Posterior cingulate gyrus (tissue), 11 donors: ENCODE data around the gene MAP2K5.

Experiments
- DNase-seq, 10 donors: peaks; one replicate each; pipeline versions ENCODE4 v3.0.0 to v3.0.0-alpha.2; 2020 to 2021; ENCODE audit warnings: mixed read lengths in 3 of 10
- intact Hi-C: fragments of 100-400 bp; cut with DNase I; formaldehyde crosslinking; loops from one replicate; pipeline ENCODE4 v1.15.1; 2023

MAP2K5 gene

DNA sequence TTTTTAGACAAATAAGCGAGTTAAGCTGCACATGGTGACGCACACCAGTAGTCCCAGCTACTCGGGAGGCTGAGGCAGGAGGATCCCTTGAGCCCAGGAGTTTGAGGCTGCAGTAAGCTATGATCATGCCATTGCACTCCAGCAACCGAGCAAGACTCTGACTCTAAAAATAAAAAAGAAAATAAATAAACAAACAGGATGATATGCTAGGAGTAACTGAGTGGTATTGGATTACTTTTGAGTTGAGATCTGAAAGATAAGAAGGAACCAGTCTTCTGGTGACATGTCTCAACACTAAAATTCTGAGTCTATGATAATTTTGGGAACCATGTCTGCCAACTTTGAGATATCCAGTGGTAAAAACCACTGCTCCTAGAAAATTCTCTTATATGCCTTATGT lies 173.7 kb downstream of the MAP2K5 start:
- no peak for DNase-seq
- intact Hi-C loops, result no loop called here

DNA sequence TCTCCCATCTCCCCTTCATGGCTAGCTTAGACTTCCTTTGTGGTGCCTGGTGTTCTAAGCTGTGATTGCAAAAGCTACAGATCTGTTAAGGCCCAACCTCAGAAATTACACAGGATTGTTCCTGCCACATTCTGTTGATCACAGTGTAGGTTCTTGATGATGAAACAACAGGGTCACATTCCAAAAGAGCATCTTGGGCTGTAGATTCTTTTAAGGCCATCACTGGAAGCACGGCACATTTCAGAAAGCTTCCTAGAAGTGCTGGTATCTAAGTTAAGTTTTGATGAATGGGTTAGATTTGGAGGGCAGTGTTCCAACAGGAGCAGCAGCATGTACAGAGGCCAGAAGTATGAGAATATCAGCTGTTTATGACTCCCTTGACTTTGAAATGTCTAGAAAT lies 175.3 kb downstream of the MAP2K5 start:
- no peak for DNase-seq
- intact Hi-C loops, result no loop called here

DNA sequence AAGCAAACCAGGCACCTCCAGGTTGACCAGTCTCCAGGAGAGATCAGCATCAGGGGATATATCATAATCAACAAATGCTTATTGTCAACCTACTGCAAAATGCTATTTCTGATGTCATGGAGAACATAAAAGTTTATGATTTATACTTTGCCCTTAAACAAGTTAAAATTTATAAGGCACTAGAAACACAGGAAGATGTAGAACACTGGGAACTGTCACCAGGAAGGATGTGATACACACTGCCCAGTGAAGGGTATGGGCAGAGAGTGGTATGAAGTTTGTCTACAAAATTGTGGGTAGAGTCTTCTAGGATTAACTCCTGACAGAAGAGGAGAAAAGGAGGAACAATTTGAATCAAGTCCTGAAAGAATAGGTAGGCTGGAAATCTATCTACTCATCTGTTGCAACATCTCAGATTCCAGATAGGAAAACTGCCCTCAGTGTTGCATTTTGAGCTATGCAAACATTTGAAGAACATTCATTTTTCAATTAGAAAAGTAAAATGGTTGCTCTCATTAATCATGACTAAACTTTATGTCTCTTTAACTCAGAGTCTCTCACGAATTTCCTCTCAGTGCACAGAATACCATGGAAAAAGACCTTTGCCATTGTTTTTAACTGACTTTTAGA lies 176.9 kb downstream of the MAP2K5 start:
- intact Hi-C loops, result no loop called here

DNA sequence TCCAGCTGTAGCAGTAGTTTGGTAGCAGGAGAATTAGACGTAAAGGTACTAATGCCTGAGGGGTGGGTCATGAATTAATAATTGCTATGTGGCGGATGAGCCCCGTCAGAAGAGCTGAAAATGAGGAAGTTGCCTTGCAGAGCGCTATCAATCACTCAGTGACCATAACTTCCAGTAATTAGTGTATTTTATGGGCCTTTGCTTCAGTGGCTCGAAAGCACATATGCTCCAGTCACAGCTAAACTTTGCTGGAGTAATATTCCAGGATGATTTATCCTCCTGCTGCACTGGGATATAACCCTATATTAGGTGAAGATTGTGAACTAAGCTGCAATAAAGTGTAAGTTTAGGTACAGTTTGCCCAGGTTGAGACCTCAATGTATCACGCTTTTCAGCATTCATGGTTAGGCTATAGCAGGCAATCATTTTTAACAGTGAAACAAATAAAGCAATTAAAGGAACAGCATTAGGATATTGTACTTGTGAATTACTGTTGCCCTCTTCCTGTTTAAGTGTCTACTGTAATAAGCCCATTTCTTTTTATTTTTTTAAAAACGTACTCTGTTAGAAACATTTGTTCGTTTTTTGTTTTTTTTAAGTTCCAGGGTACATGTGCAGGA lies 178.2 kb downstream of the MAP2K5 start:
- intact Hi-C loops, result no loop called here
- no peak for DNase-seq

More for the DNA sequence above, 176.9 kb downstream of the MAP2K5 start:
- DNase-seq, result no peak

DNA sequence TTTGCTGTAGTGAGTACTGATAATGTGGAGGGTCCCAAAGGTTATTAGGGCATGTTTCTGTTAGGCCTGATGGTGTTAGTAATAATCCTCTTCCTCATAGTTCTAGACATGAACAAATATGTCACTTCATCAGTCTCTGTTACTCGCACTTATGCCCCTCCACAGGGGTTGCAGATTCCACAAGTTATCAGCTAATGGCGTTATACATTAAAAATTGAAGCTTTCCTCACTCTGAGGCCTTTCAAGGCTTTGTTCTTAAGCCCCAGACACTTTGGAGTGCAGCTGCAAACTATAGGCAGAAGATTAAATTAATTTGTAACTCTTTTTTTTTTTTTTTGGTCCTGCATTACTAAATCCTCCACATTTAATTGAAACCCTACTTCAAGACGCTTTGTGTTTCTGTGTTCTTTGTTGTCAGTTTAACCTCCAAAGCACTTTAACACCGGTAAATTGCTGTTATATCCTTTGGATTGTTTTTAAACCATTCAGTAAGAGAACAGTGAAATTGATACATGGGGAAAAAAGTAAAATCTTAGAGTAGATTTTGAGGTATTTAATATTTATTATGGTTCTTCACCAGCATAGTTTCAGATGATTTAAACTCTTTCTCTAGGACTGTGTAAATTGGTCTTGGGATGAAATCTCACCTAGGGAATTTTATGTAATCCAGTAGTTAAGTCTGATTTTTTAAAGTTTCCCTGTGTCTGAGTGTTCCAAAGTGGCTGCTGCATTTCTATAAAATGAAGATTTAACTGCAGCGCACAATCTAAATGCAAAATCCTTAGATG lies 179.7 kb downstream of the MAP2K5 start:
- intact Hi-C loops, result no loop called here
- no peak for DNase-seq

DNA sequence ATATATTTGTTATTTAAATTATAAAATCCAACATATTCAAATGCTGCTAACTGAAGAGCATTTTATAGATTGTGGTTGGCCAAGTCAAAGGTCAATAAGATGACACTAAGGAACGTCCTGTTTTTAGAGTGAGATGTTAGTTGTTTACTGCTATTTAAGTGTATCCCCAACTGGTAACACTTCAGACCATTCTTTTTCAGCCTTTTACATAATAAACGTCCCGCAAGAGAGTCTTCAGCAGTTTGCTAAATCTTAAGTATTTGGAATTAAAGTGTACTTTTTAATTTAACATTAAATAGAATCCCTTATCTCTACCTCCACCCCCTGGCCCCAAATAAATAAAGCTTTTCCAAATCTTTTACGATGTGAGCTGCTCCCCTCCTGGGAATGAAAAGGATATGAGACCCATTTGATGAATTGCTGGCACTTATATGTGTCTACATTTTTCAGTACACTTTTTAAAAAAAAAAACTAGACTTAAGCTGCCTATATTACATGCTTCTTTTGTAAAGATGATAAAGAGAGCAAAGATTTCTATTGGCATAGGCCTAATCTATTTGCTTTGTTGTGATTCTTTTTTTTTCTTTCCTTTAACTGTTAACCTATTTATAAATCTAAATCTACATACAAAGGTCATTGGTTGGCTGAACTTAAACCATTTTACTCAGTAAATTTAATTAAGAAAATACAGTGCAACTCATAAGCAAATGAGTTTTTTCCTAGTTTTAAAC lies 181.0 kb downstream of the MAP2K5 start:
- DNase-seq, result no peak
- intact Hi-C loops, result no loop called here

DNA sequence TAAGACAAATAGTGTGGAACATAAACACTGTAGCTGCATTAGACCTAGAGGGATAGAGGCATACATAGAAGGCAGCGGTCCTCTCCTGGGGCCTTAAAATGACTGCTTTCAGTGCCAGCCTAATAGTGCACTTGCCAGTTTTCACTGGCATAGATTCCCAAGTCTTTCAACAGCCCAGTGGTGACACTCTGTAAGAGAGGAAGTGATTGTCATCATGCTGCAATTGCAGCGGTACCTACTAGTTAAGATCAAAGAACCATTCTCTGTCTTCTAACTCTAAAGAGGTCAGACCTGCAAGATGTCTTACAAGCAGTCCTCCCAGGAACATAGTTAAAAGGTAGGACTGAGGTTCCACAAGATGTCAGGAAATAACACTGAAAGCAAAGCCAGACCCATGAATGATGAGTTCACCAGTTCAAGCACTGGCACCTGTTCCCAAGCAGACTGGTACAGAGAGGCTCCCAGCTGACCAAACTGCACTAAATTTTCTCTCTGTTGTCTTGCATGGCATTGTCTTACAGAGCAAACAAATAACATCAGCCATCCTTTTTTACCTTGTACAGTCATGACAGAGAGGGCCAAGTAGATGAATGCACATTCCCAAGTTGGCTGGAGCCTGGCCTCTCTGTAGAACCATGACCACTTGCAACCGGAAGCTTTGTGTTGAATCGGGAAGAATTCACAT lies 182.3 kb downstream of the MAP2K5 start:
- intact Hi-C loops, result no loop called here
- no peak for DNase-seq

DNA sequence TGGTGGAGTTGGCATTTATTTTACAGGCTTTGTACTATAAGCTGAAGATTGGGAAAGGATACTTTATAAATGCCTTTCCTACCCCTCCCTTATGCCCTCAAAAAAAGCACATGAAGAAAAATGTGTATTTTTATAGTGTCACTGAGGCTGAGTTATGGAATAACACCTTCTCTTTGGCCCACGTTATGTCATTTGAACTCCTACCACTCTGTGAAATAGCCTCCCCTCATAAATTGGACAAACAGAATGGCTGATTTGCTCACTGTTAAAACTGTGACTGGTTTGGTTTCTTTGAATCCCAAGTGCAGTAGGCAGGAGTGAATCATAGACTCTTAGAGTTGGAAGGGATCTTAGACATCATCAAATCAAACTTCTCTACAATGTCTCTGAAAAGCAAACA lies 187.6 kb downstream of the MAP2K5 start:
- intact Hi-C loops, result no loop called here

DNA sequence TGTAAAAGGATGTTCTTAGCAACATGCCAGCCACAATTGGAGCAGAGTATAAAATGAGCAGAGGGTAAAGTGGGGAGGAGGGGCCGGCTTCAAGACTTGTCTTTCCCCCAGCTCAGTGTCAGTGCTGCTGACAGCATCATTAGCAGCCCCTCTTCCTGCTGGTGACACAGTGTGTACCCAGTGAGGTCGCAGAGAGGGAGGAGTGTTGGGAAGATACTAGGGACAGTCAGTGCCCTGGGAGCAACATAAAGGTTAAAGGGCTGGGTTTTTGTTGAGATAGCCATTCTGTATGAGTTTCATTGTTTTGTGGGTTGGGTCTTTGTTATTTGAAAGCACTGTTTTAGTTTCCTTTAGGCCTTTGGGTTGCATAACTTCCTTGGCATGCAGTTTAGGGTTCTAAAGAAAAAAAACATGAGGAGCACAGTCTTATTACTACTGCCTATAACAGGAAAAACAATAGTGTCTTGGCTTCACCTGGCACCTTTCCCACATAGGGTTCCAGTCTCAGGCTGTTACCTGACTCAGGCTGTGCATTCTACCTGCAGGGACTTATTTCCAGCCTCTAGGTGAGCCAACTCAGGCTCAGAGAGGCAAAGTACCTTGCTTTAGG lies 188.7 kb downstream of the MAP2K5 start:
- intact Hi-C loops, result no loop called here
- no peak for DNase-seq

More for the DNA sequence above, 187.6 kb downstream of the MAP2K5 start:
- DNase-seq, result no peak

DNA sequence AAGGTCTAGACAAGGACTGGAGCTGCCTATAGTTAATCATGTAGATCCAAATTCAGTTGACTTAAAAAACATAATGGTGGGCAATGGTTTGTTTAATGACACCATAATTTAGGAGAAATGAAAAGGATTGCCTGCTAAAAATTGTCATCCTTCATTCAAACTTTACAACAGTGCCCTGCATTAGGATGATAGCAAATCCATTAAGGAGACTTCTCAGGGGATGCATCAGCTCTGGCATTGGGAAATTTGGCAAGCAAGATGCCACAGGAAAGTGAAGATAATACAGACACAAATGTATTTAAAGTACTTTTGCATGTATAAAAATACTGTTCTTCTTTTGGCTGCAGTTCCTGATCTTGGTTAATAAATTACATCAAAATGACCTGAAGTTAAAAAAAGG lies 189.7 kb downstream of the MAP2K5 start:
- intact Hi-C loops, result no loop called here
- no peak for DNase-seq

DNA sequence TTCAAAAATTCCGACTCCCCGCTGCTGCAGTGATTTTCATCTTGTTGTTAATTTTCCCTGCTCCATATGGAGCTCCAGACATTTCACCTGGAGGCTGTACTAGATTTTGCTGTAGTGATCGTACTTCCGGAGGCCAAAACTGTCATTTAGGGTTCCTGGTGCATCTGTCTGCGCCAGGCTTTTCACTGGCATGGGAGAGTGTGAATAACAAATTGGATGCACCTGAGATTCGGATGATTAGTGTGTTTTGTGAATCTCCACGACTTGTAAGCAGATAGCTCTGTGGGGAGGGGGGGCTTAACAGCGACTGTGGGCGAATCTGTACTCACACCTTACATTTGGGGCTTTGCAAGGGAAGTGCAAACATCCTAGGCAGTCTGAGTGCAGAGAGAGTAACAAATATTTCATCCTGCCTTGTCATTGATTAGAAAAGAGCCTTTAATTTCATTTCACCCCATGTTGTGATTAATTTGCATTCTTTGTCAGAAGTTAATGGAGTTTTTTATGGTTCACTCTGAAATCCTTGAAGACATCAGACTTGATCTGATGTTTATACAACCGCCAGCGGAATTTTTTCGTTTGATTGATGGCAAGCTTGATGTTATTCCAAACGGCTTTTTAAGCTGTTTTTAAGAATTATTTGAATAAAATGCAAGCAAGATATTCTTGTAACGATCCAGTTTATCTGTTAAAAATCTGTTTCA lies 190.3 kb downstream of the MAP2K5 start:
- no peak for DNase-seq
- intact Hi-C loops, result no loop called here

DNA sequence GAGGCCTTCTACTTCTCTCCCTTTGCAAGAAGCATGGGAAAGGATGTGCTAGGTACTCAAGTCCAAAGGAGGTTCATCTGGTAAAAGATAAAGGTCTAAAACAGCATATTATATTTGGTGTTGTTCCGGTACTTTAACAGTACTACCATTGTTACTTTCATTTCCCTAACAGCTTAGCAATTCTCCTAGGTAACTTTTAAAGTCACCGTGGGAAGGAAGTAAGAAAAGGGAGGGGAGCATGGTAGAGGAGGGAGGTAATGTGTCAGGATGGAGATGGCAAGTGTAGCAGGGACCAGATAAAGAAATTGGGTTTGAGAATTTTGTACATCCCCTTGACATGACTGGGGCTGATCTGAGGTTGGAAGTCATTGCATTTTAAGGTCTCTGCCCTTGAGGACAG lies 193.4 kb downstream of the MAP2K5 start:
- intact Hi-C loops, result no loop called here
- no peak for DNase-seq

DNA sequence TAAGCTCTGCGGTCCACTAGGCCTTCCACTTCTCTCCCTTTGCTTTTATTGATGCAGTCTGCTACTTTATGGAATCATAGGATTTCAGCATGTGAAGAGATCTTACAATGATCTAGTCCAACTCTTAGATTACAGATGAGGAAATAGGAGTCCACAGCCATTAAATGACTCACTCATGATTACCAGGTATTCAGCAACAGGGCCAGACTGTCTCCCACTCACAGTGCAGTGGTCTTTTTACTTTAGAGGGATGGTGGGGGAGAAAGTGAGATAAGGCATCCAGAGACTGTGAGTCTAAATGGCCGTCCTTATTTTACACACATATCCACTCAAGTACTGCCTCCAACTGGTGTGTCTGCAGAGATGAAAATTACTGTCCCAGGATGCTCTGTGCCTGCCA lies 194.3 kb downstream of the MAP2K5 start:
- no peak for DNase-seq
- intact Hi-C loops, result no loop called here

DNA sequence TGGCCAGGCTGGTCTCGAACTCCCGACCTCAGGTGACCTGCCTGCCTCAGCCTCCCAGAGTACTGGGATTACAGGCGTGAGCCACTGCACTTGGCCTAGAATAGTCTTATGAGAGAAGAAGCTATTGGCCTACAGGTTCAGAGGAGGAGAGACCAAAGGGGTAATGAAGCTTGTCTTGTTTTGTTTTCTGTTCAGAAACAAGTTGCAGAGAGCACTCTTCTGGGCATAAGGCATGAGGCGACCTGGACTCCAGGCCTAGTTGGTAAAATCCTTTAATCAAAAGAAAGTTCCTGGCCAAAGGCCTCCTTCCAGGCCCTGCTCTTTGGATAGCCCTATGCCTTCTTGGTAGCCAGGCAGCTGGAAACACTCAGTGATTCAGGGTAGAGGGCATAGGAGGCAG lies 195.6 kb downstream of the MAP2K5 start:
- no peak for DNase-seq

DNA sequence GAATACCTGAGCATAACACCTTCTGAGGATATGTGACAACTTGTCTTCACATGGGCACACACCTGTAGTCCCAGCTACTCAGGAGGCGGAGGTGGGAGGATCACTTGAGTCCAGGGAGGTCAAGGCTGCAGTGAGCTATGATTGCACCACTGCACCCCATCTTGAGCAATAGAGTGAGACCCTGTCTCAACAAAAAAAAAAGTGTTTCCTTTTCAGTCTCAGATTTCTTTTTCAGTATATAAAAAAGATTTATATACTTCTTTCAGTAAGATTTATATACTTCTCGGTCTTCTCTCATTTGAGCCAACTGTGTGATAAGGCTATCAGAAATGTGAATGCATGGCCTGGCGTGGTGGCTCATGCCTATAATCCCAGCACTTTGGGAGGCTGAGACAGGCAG lies 197.9 kb downstream of the MAP2K5 start:
- no peak for DNase-seq
- intact Hi-C loops, result no loop called here

More for the DNA sequence above, 195.6 kb downstream of the MAP2K5 start:
- intact Hi-C loops, result no loop called here

DNA sequence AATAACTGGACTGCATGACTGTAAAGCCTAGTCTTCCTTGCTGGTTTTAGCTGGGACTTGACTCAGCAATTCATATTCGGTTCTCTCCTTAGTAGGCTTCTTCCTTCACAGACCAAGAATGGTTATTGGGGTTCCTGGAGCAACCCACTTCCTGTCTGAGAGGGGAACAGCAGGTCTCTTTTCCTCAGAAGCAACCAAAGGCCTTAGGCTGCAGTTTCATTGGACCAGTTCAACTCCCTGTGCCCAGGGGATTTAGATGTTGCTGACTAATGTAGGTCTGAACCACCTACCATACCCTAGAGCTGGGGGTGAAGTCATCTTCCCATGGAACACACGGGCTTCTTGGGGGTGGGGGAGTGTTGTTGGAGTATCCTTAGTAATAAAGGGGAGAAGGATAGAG lies 198.8 kb downstream of the MAP2K5 start:
- intact Hi-C loops, result no loop called here
- no peak for DNase-seq

DNA sequence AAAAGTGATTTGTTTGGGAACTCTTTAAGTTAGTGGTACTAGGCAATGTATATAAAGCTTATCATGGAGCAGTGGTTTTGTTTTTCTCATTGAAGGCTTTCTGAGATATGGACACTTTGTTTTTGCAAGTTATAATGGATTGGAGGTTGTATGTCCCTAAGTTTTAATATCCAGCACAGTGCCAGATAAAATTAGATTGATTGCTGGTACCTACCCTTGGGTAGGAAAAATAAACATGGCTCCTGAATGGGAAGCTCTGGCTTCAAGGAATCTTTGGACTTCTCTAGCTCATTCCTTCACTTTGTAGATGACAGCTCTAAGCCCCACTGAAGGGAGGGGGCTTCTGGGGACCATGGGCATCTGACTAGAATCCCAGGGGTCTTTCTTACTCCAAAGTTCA lies 201.1 kb downstream of the MAP2K5 start:
- intact Hi-C loops, result no loop called here
- DNase-seq, result no peak

DNA sequence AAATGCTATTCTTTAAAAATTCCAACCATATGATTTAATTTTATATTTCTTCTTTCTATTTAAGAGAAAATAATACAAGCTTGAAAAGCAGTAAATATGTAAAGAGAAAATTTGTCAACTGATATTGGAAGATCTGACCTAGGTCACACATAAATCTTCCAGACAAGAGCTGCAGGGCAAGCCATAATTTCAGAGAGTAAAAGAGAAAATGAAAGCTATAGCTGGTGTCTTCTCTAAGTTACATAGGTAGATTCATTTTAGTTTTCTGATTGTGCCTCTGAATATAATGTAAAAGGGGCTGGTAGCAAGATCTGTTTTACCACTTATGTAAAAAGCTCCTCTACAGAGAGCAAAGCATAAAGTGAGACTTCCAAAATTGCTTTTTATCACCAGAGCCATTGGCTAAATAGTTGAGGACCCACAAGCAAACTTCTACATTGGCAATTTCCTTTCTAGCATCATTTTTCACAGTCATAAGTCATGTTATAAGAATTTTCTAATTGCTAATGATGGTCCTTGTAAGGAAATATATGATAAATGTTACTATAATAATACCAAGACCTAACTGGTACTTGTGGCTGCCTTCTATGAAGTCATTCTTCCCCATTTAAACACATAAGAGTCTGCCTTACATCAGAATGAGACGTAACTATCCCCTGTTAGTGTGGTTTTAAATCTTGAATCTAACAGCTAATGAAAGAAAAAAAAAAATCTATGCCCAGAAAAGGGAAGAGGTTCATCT lies 202.0 kb downstream of the MAP2K5 start:
- no peak for DNase-seq
- intact Hi-C loops, result no loop called here
